Measurements from ENCODE around the gene FHIT. TPM values are rescaled to one million over a fixed set of nuclear protein-coding genes. Genes with fewer than 3 reads are reported as not detected.

The FHIT gene
- total RNA-seq, 4 donors from 2014 or later: 7.5 to 20.1 (median 13.5) TPM

DNA sequence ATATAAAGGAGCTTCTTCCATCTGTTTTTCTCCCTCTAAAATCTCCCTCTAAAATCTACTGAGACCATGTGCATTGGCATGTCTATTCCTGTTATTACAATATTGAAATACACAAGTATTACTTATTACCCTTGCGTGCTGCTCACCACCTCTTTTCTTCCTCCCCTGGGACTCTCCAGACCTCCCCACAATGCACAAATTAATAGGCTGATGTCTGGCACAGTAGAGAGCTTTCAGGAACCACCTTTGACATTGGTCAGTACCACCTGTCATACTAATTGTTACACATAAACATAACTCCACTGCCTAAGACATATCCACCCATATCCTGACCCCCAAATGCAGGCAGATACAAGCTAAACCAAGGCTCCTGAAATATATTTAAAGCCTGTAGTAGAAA lies 722.6 kb downstream of the FHIT start:
- in situ Hi-C loops (cut with MboI; ENCODE audit: low pct_ligation_motif_present in 1 of 4, low pct_unique_long_range_greater_than_20kb in 1 of 4, low sequenced_read_pairs in 3 of 4): no loop called here
- WGBS, 2 donors (ENCODE audit: low coverage in 1 of 2): 83 to 100% methylated on average over 1 of the region's 1 CpG

DNA sequence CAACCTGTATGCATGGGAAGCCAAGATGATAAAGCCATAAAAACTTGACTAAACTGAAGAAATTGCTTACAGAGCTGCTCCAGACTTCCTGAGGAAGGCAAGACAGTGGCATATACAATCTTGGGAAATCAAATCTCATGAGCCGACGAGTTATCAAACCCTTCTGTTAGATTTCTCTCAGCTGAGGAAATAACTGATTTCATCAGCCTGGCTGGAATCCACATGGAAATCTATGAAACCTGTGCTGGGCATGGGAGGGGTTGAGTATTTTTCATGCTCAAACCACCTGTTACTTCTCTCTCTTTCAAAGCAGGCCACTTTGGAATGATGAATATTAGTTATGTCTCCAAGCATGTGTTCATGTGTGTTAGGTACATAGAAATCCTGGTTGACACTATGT lies 727.7 kb downstream of the FHIT start:
- H3K27ac ChIP-seq: no peak overlapping the region
- intact Hi-C loops (cut with DNase I; ENCODE audit: low total_unique reads) (no loop called here), in situ Hi-C loops (cut with MboI; ENCODE audit: low pct_ligation_motif_present in 1 of 4, low pct_unique_long_range_greater_than_20kb in 1 of 4, low sequenced_read_pairs in 3 of 4) (no loop called here)
- no peak overlapping the region for H3K4me3 ChIP-seq
- DNase-seq: no peak
- H3K9me3 ChIP-seq: no peaks in the 10 kb centered on the region
- H3K36me3 ChIP-seq: no peaks in the 10 kb centered on the region
- no peaks in the 10 kb centered on the region for H3K27me3 ChIP-seq
- TF ChIP-seq POLR2AphosphoS5 (IDR thresholded peaks at IDR 0.05) (no peak), POLR2A (IDR thresholded peaks at IDR 0.05) (no peak), EP300 (IDR thresholded peaks at IDR 0.05; ENCODE audit: low read depth) (no peak)
- TF ChIP-seq, protein P1, sequence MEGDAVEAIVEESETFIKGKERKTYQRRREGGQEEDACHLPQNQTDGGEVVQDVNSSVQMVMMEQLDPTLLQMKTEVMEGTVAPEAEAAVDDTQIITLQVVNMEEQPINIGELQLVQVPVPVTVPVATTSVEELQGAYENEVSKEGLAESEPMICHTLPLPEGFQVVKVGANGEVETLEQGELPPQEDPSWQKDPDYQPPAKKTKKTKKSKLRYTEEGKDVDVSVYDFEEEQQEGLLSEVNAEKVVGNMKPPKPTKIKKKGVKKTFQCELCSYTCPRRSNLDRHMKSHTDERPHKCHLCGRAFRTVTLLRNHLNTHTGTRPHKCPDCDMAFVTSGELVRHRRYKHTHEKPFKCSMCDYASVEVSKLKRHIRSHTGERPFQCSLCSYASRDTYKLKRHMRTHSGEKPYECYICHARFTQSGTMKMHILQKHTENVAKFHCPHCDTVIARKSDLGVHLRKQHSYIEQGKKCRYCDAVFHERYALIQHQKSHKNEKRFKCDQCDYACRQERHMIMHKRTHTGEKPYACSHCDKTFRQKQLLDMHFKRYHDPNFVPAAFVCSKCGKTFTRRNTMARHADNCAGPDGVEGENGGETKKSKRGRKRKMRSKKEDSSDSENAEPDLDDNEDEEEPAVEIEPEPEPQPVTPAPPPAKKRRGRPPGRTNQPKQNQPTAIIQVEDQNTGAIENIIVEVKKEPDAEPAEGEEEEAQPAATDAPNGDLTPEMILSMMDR (IDR thresholded peaks at IDR 0.05): no peak
- no peaks in the 10 kb centered on the region for H3K4me1 ChIP-seq
- WGBS, 2 donors (ENCODE audit: low coverage in 1 of 2): 68 to 100% methylated on average over 2 of the region's 2 CpGs

More for the DNA sequence above, 722.6 kb downstream of the FHIT start:
- no peak for TF ChIP-seq EP300 (IDR thresholded peaks at IDR 0.05; ENCODE audit: low read depth)
- TF ChIP-seq, protein P1 (IDR thresholded peaks at IDR 0.05): no peak
- no peak for TF ChIP-seq POLR2A (IDR thresholded peaks at IDR 0.05)
- TF ChIP-seq POLR2AphosphoS5 (IDR thresholded peaks at IDR 0.05): no peak
- Histone ChIP-seq H3K9me3 (no peaks in the 10 kb centered on the region), H3K27me3 (no peaks in the 10 kb centered on the region), H3K27ac (no peak overlapping the region), H3K4me3 (no peak overlapping the region), H3K4me1 (no peaks in the 10 kb centered on the region), H3K36me3 (no peaks in the 10 kb centered on the region)
- intact Hi-C loops (cut with DNase I; ENCODE audit: low total_unique reads): no loop called here
- no peak for DNase-seq

DNA sequence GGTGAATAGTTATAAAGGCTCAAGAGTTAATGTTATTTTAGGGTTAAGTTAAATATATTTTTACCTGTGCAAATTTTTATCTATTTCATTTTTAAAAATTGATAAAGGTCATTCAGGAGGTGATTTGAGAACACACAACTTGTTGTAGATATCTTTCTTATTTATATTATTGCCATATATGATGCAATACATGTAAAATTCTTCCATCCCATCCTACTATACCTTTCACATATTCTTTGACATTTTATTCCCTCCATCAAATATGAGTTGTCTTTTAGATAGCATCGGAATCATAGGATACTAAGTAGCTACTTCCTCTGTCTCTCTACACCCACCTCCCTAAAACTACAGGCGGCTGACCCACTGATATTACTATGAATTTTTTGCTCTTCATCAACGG lies 734.1 kb downstream of the FHIT start:
- H3K36me3 ChIP-seq: no peaks in the 10 kb centered on the region
- TF ChIP-seq, protein P1 (IDR thresholded peaks at IDR 0.05): no peak
- TF ChIP-seq POLR2AphosphoS5 (IDR thresholded peaks at IDR 0.05) (no peak), EP300 (IDR thresholded peaks at IDR 0.05; ENCODE audit: low read depth) (no peak), POLR2A (IDR thresholded peaks at IDR 0.05) (no peak)
- no peak for DNase-seq
- H3K4me3 ChIP-seq: no peak overlapping the region
- in situ Hi-C loops (cut with MboI; ENCODE audit: low pct_ligation_motif_present in 1 of 4, low pct_unique_long_range_greater_than_20kb in 1 of 4, low sequenced_read_pairs in 3 of 4): no loop called here
- no peak overlapping the region for H3K27ac ChIP-seq
- no peaks in the 10 kb centered on the region for H3K4me1 ChIP-seq
- WGBS, 2 donors (ENCODE audit: low coverage in 1 of 2): 92% methylated on average over 3 of the region's 3 CpGs
- H3K9me3 ChIP-seq: no peaks in the 10 kb centered on the region
- intact Hi-C loops (cut with DNase I; ENCODE audit: low total_unique reads): no loop called here
- no peaks in the 10 kb centered on the region for H3K27me3 ChIP-seq

DNA sequence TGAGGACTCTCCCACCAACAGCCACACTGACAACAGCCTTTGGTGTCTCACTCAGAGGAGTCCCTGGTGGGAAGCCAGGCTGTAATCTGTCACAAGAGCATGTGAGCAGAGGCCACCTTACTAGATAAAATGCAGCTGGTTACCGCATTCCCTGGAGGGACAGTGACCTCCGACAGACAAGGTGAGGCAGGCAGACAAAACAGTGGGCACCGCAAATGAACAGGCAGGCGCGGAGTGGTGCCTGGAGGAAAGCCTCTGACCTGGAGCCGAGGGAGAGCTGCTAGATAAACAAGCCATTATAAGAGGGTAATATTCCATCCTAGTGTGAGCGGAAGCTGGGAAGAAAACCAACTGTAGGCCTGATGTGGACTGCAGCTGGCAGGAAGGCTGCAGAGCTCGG lies 736.4 kb downstream of the FHIT start:
- DNase-seq: no peak
- Histone ChIP-seq H3K4me1 (no peaks in the 10 kb centered on the region), H3K27ac (no peak overlapping the region), H3K4me3 (no peak overlapping the region), H3K9me3 (no peaks in the 10 kb centered on the region), H3K27me3 (no peaks in the 10 kb centered on the region), H3K36me3 (no peaks in the 10 kb centered on the region)
- WGBS, 2 donors (ENCODE audit: low coverage in 1 of 2): 72 to 90% methylated on average over 6 to 8 of the region's 8 CpGs
- in situ Hi-C loops (cut with MboI; ENCODE audit: low pct_ligation_motif_present in 1 of 4, low pct_unique_long_range_greater_than_20kb in 1 of 4, low sequenced_read_pairs in 3 of 4) (no loop called here), intact Hi-C loops (cut with DNase I; ENCODE audit: low total_unique reads) (no loop called here)
- TF ChIP-seq POLR2AphosphoS5 (IDR thresholded peaks at IDR 0.05): no peak
- no peak for TF ChIP-seq EP300 (IDR thresholded peaks at IDR 0.05; ENCODE audit: low read depth)
- TF ChIP-seq POLR2A (IDR thresholded peaks at IDR 0.05): no peak
- TF ChIP-seq, protein P1 (IDR thresholded peaks at IDR 0.05): no peak

Data from transverse colon (tissue), 4 donors.